HUDEP-2 (cell line): ENCODE data around the gene AXIN2.
"Not testable (repeated sequence)": the region's sequence is repeated elsewhere in the genome, so short reads cannot be mapped to it uniquely, and the experiment has no call there.

Experiments
- DNase-seq, 76 experiments: peaks; one replicate each; lab custom pipeline; 2025; ENCODE audit not compliant: unreplicated experiment in 76 of 76; lab: John Stamatoyannopoulos, UW

AXIN2 gene

GRCh38 chr17:65485388-65486299, 75.8 kb downstream of the AXIN2 start:
- DNase-seq: no peak

GRCh38 chr17:65484405-65484804, 77.0 kb downstream of the AXIN2 start:
- DNase-seq: not testable (repeated sequence)

- no peak for DNase-seq
These were observed 78.0 kb downstream of the AXIN2 start for GRCh38 chr17:65483438-65483837.

- DNase-seq: no peak
These were observed 79.2 kb downstream of the AXIN2 start for GRCh38 chr17:65482201-65482600.

- DNase-seq: no peak
These were observed 82.2 kb downstream of the AXIN2 start for GRCh38 chr17:65479282-65479681.
